Activated CD4-positive, alpha-beta T cell treated with anti-CD3 and anti-CD28 coated beads, Interleukin-10, Interleukin-2, amounts not matched to agents 100 ng/mL and 50 ng/mL, durations not matched to agents 16 hours and 8 hours (primary cell): Measurements from ENCODE around the gene OCSTAMP.

Experiments
- DNase-seq: peaks from one replicate; pipeline ENCODE4 v3.0.0-alpha.2; 2020

The OCSTAMP gene

GRCh38 chr20:46572790-46573189 lies 22.3 kb upstream of the OCSTAMP start:
- DNase-seq, result no peak

GRCh38 chr20:46572153-46572552 lies 21.7 kb upstream of the OCSTAMP start:
- no peak for DNase-seq

GRCh38 chr20:46571418-46571817 lies 21.0 kb upstream of the OCSTAMP start:
- DNase-seq, result no peak

- no peak for DNase-seq
Measured at GRCh38 chr20:46570956-46571355, 20.5 kb upstream of the OCSTAMP start.

- no peak for DNase-seq
Measured at GRCh38 chr20:46569961-46570360, 19.5 kb upstream of the OCSTAMP start.

GRCh38 chr20:46568570-46569129 lies 18.2 kb upstream of the OCSTAMP start:
- no peak for DNase-seq

GRCh38 chr20:46566125-46566524 lies 15.7 kb upstream of the OCSTAMP start:
- no peak for DNase-seq

- no peak for DNase-seq
Measured at GRCh38 chr20:46564241-46564957, 13.9 kb upstream of the OCSTAMP start.

GRCh38 chr20:46563860-46564221 lies 13.4 kb upstream of the OCSTAMP start:
- DNase-seq, result no peak

- no peak for DNase-seq
Measured at GRCh38 chr20:46563170-46563859, 12.9 kb upstream of the OCSTAMP start.

GRCh38 chr20:46562373-46563169 lies 12.1 kb upstream of the OCSTAMP start:
- peak; percentile 81 for DNase-seq

- no peak for DNase-seq
Measured at GRCh38 chr20:46562009-46562372, 11.5 kb upstream of the OCSTAMP start.

GRCh38 chr20:46559685-46560440 lies 9.4 kb upstream of the OCSTAMP start:
- no peak for DNase-seq

- no peak for DNase-seq
Measured at GRCh38 chr20:46559001-46559400, 8.5 kb upstream of the OCSTAMP start.

GRCh38 chr20:46558511-46558959 lies 8.1 kb upstream of the OCSTAMP start:
- peak; percentile 67 for DNase-seq

- no peak for DNase-seq
Measured at GRCh38 chr20:46557231-46557956, 6.9 kb upstream of the OCSTAMP start.

- no peak for DNase-seq
Measured at GRCh38 chr20:46555370-46555956, 5.0 kb upstream of the OCSTAMP start.

GRCh38 chr20:46554828-46555227 lies 4.4 kb upstream of the OCSTAMP start:
- no peak for DNase-seq

GRCh38 chr20:46553926-46554325 lies 3.5 kb upstream of the OCSTAMP start:
- no peak for DNase-seq

- DNase-seq, result peak; percentile 89
Measured at GRCh38 chr20:46552460-46553420, 2.3 kb upstream of the OCSTAMP start.
